ENCODE data around the gene SLC5A3. TPM values are rescaled to one million over a fixed set of nuclear protein-coding genes. Genes with fewer than 3 reads are reported as not detected.

SLC5A3 gene
- total RNA-seq, 2 experiments from 2014 or later: 26.6 to 27.4 TPM

DNA sequence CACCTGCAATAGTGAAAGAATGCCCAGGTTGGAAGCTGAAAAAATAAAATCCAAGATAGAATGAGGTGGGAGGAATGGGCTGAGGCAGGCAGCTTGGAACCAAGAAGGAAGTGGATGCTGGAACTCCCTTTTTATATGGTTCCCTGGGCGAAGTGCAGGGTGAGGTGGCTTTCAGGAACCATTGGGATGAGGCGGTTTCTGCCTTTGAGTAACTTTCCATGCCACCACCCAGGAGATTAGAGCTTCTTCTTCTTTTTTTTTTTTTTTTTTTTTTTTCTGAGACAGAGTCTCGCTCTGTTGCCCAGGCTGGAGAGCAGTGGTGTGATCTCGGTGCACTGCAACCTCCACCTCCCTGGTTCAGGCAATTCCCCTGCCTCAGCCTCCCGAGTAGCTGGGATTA lies 17.8 kb upstream of the SLC5A3 start:
- ChIA-PET POLR2A (no interaction called here), CTCF (no interaction called here)

DNA sequence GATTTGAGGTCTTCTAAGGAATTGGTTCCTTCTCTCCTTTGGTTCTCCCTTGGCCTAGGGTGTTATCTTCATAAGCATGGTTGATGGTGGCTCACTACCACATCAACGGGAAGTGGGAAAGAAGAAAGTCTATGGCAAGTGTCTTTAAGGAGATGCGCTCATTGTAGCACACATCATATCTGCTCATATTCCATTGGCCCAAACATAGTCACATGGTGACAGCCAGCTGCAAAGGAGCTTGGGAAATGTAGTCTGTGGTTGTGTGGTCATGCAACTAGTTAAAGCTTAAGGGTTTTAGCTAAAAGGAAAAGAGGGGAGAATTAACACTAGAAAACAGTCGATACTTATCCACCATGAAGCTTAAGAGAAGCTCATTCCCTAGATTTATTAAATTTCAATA lies 11.4 kb upstream of the SLC5A3 start:
- CTCF ChIA-PET: no interaction called here
- POLR2A ChIA-PET: no interaction called here

DNA sequence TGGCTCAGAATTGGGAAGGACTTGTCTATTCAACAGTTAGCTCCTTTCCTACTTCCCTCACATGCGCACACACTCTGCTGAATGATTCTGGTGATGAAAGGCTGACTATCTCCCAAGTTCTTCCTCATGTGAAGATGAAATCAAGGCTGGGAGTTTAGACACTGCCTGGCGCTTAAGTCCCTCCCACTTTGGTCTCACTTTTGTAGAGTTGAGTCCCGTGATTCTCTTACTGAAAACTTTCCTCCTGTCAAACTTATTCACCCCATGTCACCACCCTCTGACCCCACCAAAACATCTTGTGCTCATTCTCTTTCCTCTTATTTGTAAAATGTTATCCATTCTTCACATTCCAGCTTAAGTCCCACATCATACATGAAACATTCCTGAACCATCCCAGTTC lies 8.4 kb upstream of the SLC5A3 start:
- CTCF ChIA-PET: no interaction called here

DNA sequence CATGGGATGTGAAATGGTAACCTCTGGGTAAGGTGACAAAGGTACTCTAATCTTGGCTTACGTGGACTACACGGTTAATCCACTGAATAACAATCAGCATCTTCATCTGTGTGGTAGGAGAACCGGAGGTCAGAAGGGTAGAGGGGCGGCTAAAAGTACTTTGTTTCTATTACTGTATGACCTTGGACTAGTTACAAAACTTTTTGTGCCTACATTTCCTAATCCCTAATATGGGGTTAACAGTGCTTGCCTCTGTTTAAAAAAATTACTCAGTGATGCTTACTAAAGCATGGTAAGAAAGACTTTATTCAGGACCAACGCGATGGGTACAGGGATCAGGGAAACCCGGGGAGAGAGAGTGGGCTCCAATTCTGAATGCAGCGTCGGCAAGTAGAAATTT lies 1.7 kb upstream of the SLC5A3 start:
- POLR2A ChIA-PET: no interaction called here
- CTCF ChIA-PET: no interaction called here

More for the DNA sequence above, 8.4 kb upstream of the SLC5A3 start:
- POLR2A ChIA-PET: no interaction called here

DNA sequence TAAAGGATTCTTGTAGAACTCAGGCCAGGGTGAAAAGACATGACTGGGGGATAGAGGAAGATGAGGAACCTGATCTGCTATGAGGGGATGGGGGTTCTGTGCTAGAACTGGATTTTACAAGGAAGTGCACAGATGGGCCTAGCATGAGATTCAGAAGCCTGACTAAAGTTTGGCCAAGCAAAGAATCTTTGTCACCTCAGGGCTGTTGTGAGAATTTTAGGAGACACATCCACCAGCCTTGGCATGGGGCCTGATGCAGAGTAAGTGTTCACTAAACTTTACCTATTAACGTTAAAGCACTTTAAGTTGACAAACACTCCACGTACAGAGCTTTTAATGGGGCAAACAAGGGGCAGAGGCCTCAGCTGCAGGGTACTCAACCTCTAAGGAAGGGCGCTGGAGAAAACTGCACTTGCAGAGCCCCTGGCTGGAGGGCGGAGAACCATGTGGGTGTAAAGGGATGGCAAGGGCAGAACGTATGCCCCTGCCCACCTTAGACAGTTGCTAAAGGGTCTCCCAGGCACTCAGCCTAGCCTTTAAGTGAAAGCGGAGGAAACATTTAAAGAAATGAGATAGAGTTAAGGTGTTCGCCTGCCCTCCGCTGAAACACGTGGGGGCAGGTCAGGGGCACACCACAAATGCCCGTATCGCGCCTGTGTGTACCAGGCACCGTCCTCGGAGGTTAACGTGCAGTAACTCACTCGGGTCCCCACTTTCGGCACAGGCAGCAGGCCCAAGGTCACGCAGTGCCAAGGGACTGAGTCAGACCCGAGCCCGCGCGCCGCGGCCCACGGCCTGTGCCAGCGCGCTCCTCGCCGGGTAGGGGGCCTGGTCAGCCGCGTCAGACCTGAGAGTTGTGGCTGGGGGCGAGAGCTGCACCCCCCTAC lies 990 bp upstream of the SLC5A3 start:
- CTCF ChIA-PET: interaction anchor here (0.6 to 1.4 kb wide), 4 partner anchors 96 to 141 kb away, joined by 3 to 5 read pairs (median 4); no protein-coding TSS in a partner anchor
- POLR2A ChIA-PET: interaction anchor here (0.9 to 1.5 kb wide), 5 partner anchors 31 to 140 kb away, joined by 3 to 9 read pairs (median 4); no protein-coding TSS in a partner anchor

DNA sequence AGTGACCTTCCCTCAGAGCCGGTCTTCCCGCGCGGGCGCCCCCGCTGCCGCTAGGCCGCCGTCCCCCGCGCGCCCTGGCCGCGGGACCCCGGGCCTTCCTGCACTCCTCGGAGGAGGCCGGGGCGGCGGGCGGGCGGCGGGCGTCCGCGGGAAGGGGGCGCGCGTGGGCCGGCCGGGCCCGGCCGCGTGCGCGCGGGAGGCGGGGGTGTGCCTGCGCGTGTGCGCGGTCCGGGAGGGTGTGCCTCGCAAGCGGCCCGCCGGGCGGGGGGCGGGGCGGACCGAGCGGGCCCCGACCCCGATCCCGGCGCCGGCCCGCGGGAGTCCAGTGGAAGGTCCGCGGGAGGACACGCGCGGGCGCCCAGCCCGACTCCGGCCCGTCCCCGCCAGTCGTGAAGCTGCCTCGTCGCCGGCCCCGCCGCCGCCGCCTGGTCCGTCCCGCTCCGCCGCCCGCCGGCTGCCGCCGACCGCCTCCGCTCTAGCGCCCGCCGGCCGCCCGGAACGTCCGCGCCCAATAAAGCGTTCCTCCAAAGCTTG lies 438 bp downstream of the SLC5A3 start:
- ChIA-PET CTCF (interaction anchor here (0.9 to 1.4 kb wide), 7 partner anchors 97 to 263 kb away, joined by 3 to 5 read pairs (median 4); no protein-coding TSS in a partner anchor), POLR2A (interaction anchor here (1.0 to 1.5 kb wide), 6 partner anchors 30 to 142 kb away, joined by 3 to 9 read pairs (median 4); no protein-coding TSS in a partner anchor)

DNA sequence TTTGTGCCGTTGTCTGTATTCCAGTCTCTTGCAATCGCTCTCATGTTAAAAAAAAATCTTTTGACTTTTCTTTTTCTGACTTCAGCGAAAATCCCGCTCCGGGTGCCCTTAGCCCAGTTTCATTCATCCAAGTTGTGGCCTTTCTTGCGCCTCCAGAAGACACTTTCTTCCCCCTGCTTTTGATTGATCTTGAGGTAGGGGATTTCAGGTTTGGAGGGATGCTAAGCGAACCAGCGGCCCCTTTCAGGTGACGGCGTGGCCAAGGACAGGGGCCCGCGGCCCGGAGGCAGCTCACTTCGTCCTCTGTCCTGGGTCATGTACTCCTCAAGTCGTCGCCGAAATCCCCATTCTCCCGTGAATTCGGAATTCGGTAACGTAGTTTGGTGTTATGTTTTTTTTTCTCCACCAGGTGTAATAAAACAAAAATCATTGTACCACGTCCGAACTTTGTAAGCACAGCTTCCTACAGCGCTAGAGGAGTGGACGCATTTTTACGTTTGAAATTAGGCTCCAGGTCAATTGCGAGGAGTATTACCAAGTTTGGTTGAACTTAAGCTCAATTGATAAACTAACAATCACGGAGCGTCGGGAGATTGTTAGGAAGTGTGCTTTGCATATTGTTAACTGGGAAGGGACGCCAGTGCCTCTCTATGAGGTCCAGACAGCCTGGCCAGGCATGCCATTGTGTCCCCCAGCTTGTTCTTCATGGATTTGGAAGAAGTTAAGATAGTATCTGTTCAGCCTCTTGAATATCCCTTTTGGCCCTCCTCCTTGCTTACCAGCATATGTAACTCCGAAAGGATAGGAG lies 1.1 kb downstream of the SLC5A3 start:
- ChIA-PET CTCF (interaction anchor here (0.9 to 1.4 kb wide), 5 partner anchors 27 to 263 kb away, joined by 3 to 4 read pairs (median 3); no protein-coding TSS in a partner anchor), POLR2A (interaction anchor here (1.0 to 1.5 kb wide), 3 partner anchors 96 to 142 kb away, joined by 3 to 9 read pairs (median 6); no protein-coding TSS in a partner anchor)

DNA sequence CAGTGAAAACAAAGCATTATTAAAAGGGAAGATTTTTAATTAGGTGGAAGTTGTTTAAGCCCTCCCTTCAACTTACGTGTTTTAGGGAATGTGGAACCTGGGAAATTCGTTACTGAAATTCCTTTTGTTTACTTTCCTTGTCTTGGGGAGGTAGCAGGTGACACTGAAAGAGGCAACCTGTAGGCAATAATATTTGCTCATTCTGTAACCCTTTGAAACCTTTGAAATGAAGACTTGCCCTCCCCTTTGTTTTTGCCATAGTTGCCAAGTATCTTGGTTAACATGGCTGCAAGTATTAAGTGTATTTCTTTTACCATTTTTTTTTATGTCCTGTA lies 1.7 kb downstream of the SLC5A3 start:
- POLR2A ChIA-PET: interaction anchor here (1.4 to 1.5 kb wide), 2 partner anchors 99 to 125 kb away, joined by 5 to 6 read pairs; no protein-coding TSS in a partner anchor
- CTCF ChIA-PET: interaction anchor here (1.0 kb wide), 2 partner anchors 27 to 126 kb away, joined by 3 read pairs; no protein-coding TSS in a partner anchor

DNA sequence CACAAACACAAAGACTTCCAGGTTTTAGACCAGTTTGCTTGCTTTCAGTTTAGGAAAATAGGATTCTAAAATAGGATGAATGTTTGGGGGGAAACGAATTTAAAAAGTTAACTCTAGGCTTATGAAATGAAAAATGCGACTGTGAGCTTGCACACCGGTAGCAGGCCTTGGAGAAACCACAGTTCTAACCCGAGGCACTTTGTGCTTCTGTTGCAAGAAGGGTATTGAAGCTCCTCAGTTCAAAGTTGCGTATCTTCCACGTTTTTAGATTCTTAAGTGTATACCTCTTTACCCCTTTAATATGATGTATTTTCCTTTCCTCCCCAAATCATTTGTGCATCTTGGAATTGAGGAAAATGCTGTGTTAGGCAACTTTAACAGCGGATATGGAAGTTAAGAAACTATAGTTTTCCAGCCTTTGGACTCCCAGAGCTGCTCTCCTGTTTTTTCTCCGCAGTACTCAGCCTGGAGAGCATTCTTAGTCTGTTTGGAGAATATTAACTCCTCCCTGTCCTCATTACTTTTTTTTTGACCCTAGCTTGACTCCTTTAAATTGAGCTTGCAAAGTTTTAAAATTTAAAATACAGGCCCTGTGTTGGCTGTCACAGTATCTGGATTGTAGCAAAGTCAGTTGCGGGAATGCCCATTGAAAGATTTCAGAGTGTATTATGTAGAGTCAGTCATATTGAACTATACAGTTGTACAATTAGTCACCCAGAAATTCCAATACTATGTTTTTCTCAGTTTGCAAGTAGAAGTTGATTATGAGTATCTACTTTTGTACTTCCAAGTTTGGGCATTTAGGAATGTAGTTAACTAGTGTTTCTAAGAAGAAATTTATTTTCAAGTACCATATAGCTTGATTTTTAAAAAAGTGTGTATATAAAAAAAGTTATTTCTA lies 2.6 kb downstream of the SLC5A3 start:
- POLR2A ChIA-PET: interaction anchor here (0.7 to 1.5 kb wide), 3 partner anchors 100 to 137 kb away, joined by 3 to 5 read pairs (median 3); no protein-coding TSS in a partner anchor
- CTCF ChIA-PET: interaction anchor here (0.8 to 1.5 kb wide), 4 partner anchors 55 to 272 kb away, joined by 3 to 8 read pairs (median 3); no protein-coding TSS in a partner anchor

DNA sequence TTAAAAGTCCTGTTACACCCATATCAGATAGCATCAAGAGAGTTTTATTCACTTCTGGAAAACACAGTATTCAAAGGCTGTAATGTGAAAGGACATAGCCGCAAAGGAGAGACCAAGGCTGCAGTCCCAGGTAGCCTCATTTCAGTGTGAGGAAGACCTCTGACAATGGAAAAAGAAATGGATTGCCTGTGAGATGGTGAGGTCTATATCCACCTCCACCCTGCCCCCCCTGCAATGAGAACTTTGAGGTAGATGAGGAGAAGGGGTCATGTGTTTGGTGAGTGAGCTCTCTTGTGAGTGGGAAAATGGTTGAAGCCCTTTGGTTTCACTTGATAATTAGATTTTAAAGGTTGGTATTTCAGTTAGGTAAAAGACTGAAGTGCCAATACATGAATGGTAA lies 3.5 kb downstream of the SLC5A3 start:
- CTCF ChIA-PET: interaction anchor here (1.0 to 1.5 kb wide), 2 partner anchors 153 to 271 kb away, joined by 3 read pairs; no protein-coding TSS in a partner anchor
- POLR2A ChIA-PET: interaction anchor here (0.7 to 1.5 kb wide), 2 partner anchors 101 to 127 kb away, joined by 3 to 5 read pairs; no protein-coding TSS in a partner anchor

DNA sequence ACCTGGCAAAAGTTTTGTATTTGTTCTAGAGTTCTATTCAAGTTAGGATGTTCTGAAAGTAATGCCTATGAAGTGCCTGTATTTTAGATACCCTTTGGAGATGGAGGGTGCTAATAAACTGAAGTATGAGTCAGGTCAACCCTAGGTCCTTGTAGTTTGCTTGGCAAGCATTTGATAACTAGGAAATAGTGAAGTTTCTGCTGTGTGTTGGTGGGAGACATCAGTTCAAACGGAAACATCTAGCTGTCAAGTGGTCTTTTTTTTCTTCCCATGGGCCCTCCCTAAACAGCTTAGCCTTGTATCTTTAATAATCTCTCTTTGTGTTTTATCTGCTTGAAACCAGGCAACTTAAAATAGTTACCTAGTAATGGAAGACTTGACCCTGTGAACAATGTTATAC lies 4.5 kb downstream of the SLC5A3 start:
- ChIA-PET POLR2A (no interaction called here), CTCF (no interaction called here)

DNA sequence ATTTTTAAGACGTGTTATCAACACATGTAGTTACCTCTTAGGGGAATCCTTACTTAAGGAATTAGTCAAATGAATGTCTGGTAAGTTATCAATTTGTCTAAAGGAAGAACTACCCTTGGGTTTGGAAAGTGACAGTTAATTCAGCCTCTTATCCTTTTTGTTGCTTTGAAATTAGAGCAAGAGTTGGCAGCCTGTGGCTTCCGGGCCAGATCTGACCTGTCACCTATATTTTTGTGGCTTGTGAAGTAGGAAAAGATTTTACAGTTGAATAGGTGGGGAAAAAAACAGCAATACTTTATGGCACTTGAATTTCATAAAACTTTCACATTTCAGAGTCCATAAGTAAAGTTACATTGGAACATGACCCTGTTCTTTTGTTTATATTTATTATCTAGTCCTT lies 5.5 kb downstream of the SLC5A3 start:
- CTCF ChIA-PET: no interaction called here
- POLR2A ChIA-PET: interaction anchor here (0.6 kb wide), 1 partner anchor 154 kb away, joined by 4 read pairs; no protein-coding TSS in a partner anchor

DNA sequence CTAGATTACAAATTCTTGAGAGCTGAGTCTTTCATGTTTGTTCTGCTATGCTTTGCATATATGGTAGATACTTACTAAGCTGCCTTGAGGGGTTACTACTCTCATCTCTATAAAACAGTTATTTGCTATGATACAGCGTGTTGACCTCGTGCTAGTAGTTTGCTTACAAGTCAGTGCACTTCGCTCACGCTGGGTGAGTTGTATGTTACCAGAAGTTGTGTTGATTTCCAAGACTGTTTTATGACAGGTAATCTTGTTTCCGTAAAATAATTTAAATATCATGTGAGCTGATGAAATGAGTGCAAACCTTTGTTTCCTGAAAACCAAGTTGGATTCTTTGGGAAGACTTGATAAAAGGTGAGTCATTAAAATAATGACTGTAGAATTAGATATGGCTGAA lies 7.3 kb downstream of the SLC5A3 start:
- ChIA-PET CTCF (no interaction called here), POLR2A (no interaction called here)

DNA sequence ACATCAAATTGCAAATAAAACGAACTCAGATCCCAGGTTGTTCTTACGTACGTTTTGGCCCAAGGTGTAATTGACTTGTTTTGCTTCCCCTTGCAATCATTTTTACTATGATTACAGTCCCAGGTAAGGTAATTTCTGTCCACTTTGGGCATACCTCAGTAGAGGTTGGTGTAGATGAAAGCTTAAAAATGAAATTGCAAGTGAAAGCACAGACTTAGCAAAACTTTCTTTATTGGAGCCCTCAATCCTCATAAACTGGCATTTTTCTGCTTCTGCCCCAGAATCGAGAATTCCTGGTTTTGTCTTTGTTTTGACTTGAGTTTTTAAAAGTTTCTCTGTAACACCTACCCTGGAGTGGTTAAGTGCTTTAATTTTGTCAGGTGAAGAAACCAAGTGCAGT lies 9.4 kb downstream of the SLC5A3 start:
- ChIA-PET POLR2A (interaction anchor here (0.6 kb wide), 1 partner anchor 13 kb away, joined by 3 read pairs; no protein-coding TSS in a partner anchor), CTCF (no interaction called here)

DNA sequence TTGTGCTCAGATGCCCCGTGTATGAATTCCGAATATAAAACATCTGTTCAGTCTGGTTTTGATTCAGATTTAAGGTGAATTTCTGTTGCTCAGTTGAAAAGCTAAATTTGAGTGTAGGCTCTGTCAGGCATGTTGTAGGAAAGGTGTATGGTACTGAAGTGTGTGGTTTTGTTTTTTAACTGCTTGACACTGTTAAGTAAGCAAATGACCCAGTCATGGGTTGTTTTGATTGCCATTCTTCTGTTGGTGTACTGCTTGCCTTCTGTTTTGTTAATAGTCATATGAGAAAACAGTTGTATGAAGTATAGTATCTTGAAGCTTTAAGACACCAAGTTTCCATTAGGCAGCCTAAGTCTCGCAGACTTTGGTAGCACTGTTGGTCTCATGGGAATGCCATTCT lies 10.0 kb downstream of the SLC5A3 start:
- ChIA-PET CTCF (no interaction called here), POLR2A (interaction anchor here (0.6 kb wide), 1 partner anchor 13 kb away, joined by 3 read pairs; no protein-coding TSS in a partner anchor)

DNA sequence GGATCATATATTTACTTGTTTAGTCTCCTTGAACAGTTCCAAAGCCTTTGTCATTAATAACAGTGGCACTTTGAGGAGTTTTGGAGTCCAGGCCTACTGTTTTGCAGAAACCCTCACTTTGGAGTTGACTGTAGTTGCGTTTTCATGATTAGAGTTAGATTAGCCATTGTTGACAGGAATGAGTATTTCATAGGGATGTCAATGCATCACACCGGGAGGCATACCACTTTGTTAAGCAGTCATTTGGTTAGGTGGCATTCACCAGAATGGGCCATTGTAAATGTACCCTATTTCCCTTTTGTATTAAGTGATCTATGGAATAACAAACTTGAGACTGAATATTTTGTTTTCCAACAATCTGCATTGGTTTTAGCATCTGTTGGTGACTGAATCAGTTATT lies 11.8 kb downstream of the SLC5A3 start:
- POLR2A ChIA-PET: no interaction called here
- CTCF ChIA-PET: no interaction called here

DNA sequence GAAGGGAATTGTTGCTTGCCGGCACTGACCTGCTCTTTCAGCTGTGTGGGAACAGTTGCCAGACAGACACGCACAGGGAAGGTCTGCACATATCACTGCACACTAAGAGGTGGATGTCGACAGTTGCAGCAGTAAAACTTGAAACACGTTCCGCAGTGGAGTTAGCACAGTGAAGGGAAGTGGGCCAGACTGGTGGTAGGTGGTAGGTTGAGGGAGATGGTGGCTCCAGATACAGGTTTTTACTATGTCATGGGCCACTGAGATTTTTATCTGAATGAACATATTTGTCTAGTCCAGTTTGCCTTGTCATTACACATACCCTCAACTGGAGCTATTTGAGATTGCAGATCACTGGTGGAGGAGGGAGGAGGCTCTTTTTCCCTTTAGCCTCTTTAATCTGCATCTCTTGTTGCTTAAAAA lies 13.5 kb downstream of the SLC5A3 start:
- POLR2A ChIA-PET: no interaction called here

DNA sequence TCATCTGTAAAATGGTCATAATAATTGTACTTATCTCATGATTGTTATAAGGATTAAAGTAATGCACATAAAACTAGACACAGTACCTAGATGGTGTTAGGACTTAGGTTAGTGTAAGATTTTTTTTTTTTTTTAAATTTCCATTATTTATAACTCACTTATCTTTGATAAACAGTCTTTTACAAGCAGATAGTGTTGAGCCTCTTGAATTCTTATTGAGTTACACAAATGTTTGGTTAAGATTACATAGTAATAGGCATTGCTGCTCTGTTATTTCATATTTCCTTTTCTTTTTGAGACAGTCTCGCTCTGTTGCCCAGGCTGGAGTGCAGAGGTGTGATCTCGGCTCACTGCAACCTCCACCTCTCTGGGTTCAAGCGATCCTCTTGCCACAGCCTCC lies 15.4 kb downstream of the SLC5A3 start:
- POLR2A ChIA-PET: no interaction called here
- CTCF ChIA-PET: no interaction called here

More for the DNA sequence above, 13.5 kb downstream of the SLC5A3 start:
- CTCF ChIA-PET: interaction anchor here (1.0 to 1.5 kb wide), 2 partner anchors 27 to 163 kb away, joined by 3 to 6 read pairs; no protein-coding TSS in a partner anchor
